AG10803 (cell line): ENCODE results near the gene DISC1.

Source experiments
- DNase-seq: peaks from one replicate; pipeline ENCODE4 v3.0.0; 2010; ENCODE audit warnings: low read depth
- H3K4me3 ChIP-seq: 2 replicates; pipeline ENCODE4 v1.5.1; 2011; ENCODE audit warnings: mild to moderate bottlenecking, low read length, control low read depth
- CTCF ChIP-seq: conservative IDR thresholded peaks from 2 replicates; pipeline ENCODE4 v1.5.1; 2011; ENCODE audit warnings: mild to moderate bottlenecking, low read length, control low read depth, inconsistent platforms

The DISC1 gene

GRCh38 chr1:231628207-231628876, 1.8 kb downstream of the DISC1 start:
- no peak for TF ChIP-seq CTCF
- no peak overlapping the region for H3K4me3 ChIP-seq
- DNase-seq: peak; percentile 45

- no peak overlapping the region for H3K4me3 ChIP-seq
- DNase-seq: no peak
- TF ChIP-seq CTCF: no peak
Observed at GRCh38 chr1:231629132-231629531, 2.5 kb downstream of the DISC1 start.

- peak; percentile 85 for DNase-seq
- no peak for TF ChIP-seq CTCF
- H3K4me3 ChIP-seq: no peak overlapping the region
Observed at GRCh38 chr1:231630558-231631205, 4.1 kb downstream of the DISC1 start.

- no peak for TF ChIP-seq CTCF
- DNase-seq: no peak
- no peak overlapping the region for H3K4me3 ChIP-seq
Observed at GRCh38 chr1:231631717-231632116, 5.1 kb downstream of the DISC1 start.

GRCh38 chr1:231632119-231632518, 5.5 kb downstream of the DISC1 start:
- no peak for TF ChIP-seq CTCF
- no peak for DNase-seq
- no peak overlapping the region for H3K4me3 ChIP-seq

- no peak for DNase-seq
- no peak overlapping the region for H3K4me3 ChIP-seq
- TF ChIP-seq CTCF: no peak
Observed at GRCh38 chr1:231634323-231635013, 7.9 kb downstream of the DISC1 start.
